ENCODE data around the gene NIN.
A peak's percentile ranks its signal among the peaks of the same experiment; 100 is the strongest.

The NIN gene

GRCh38 chr14:50839691-50840090 is 8.7 kb upstream of the NIN start:
- no peak for DNase-seq (ENCODE audit: low spot score)

DNA sequence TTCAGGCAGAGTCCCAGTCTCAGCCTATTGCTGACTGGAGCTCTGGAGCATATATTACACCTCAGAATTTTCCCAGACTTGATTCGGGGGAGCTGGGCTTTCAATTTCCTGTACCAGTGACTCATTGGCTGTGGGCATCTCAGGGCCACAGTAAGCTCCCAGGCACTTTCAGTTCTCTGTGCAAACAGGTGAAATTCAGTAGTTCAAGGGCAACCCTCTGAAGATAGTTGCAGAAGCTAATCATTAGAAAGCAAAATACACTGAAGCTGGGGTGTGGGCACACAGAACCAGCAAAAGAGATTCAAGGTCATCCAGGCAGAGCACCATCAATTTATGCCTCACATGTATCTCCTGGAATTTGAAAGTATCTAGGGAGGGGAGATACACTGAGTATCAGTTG is 8.1 kb upstream of the NIN start:
- no peak for DNase-seq (ENCODE audit: low spot score)

DNA sequence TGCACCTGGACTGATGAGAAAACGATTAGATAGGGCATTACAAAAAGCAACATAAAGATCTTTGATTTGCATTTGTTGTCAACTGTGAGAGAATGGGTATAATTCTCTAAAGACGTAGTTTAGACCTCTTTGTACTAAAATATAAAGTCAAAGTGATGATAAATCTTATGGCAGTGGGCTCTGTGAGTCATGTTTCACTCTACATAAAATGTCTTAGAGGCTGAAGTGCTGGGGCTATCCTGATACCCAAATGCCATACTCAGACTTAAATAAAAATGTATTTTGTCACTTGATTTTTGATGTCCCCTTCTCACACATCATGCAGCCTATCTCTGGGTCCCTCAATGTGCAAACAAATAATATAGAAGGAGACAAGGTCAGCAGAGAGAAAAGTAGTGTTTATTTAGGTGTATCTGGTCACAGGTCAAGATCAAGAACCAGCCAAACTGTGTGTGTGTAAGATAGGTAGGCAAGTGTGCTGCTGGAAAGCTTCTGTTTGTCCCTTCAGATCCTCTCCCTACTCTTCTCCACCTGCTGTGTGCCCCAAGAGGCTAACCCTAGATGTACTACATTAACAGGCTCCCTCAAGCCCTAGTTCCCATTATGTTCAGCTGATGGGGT is 7.0 kb upstream of the NIN start:
- DNase-seq (ENCODE audit: low spot score), result no peak

GRCh38 chr14:50837271-50837670 is 6.3 kb upstream of the NIN start:
- no peak for DNase-seq (ENCODE audit: low spot score)

GRCh38 chr14:50836515-50836914 is 5.6 kb upstream of the NIN start:
- no peak for DNase-seq (ENCODE audit: low spot score)

- no peak for DNase-seq (ENCODE audit: low spot score)
Measured at GRCh38 chr14:50835280-50835679, 4.3 kb upstream of the NIN start.

DNA sequence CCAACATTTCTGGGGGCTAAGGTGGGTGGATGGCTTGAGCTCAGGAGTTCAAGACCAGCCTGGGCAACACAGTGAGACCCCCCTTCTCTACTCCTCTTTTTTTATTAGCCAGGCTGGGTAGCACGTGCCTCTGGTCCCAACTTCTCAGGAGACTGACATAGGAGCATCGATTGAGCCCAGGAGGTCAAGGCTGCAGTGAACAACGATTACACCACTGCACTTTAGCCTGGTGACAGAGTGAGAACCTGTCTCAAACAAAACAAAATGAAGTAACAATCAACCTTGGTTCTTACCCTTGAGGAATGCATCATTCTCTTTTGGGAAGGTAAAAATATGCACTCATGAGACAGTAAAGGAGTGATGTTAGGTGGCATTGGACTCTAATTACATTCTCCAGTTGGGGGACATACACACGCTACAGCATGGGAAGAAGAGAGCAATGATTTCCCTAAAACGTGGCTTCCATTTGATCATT is 3.9 kb upstream of the NIN start:
- no peak for DNase-seq (ENCODE audit: low spot score)

GRCh38 chr14:50832935-50833630 is 2.1 kb upstream of the NIN start:
- DNase-seq (ENCODE audit: low spot score), result no peak

- no peak for DNase-seq (ENCODE audit: low spot score)
Measured at GRCh38 chr14:50831726-50832168, 785 bp upstream of the NIN start.

DNA sequence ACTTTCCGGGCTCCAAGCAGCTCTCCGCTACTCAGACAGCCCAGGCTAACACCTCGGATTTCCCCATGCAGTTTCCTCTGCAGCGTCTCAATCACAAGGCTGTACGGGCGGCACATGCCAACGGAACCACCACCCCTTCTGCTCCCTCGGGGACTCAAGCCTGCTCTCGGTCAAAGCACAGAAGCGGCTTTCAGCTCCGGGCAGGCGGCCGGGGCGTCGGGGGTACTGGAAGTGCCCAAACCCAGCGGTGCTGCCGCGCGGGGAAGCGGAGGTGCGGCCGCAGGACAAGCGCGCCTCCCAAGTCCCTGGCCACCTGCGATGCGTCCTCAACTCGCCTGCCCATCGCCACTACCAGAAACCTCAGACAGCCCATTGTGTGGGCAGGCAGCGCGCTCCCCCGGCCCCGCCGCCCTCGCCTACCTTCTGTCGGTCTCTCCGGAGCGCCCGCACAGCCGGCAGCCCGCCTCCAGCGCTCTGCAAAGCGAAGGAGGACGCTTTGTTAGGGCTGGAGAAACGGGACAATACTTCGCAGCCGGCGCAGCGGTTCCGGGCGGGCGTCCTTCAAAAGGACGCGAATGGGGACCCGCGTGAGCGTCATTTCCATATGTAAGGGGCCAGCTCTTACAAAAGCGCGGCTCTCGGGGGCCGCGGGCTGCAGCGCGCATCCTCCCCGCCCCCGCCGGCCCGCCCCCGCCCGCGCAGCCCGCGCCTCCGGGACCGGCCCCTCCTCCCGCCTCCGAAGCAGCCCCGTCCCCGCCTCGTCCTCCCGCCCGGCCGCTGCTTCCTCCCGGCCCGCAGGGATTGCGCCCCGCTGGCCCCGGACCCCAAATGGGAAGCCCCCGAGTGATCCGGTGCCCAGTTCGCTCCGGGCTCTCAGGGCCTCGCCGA is 674 bp downstream of the NIN start:
- DNase-seq (ENCODE audit: low spot score), result peak; percentile 69

GRCh38 chr14:50829489-50830043 is 1.4 kb downstream of the NIN start:
- no peak for DNase-seq (ENCODE audit: low spot score)

- DNase-seq (ENCODE audit: low spot score), result no peak
Measured at GRCh38 chr14:50828721-50829488, 2.1 kb downstream of the NIN start.

DNA sequence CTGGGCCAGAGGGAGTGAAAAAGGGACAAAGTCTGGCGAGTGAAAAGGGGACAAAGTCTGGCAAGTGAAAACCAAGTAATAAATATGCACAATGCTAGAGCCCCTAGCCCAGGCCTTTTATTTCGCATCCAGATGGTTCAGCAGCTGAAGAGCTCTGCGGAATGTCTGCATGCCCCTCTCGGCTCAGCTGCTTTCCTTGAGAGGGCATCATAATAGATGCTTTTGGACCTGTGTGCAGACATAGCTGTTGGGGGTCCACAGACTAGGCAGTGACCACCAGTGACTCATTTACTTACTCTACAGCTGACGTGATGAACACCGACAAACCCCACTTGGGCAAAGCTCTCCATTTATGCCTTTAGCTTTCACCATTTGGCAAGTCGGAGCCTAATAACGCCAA is 4.3 kb downstream of the NIN start:
- DNase-seq (ENCODE audit: low spot score), result no peak

DNA sequence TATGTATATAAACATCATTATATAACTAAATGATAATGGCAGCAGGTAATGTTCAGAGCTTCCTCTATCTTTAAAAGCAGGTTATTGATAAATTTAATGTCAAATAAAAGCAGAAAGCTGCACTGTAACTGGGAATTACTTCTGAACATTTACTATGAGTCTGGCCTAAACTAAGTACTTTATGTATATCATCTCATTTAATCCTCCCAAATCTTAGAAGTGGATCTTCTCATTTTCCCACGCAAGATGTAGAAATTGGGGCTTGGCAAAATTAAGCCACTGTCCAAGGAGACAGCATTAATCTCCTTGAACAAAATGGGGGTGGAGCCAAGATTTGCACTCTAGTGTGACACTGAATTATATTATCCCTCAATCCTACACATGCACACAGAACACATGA is 5.7 kb downstream of the NIN start:
- DNase-seq (ENCODE audit: low spot score), result no peak

DNA sequence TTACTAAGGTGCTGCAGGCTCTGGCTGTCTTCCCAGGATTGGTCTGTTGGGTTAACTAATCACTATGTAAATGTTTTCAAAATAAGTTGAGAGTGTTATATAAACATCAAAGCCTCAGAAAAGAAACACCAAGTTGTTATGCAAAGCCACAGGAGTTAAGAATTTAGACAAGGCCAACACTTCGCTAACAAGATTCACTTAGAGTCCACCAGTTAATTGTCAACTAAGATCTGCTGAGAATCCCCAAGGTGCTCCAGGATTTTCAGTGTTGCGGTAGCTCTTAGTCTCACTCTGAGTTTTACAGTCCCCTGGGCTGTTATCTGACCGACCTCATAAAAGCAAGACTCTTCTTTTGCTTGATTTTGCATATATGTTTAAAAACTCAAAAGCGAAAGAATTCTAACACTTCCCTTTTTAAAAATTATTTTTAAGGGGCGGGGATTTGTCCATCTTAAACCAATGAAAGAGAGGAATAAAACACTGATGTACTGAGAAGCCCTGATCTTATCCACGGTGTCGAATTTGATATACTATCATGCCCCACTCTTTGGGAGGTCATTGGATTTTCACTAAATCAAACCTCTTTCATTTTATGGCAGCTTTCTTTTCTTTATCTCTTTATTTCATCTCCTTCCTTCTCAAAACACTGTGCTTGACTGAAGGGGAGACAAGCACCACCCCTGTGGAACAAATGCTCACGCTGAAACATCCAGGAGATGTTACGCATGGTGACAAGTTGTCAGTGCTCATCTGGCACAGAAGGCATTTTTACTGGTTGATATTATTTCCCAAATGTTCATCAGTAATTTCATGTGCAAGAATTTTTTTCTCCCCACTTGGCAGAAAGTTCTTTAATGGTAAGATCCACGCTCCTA is 7.0 kb downstream of the NIN start:
- DNase-seq (ENCODE audit: low spot score), result peak; percentile 31

DNA sequence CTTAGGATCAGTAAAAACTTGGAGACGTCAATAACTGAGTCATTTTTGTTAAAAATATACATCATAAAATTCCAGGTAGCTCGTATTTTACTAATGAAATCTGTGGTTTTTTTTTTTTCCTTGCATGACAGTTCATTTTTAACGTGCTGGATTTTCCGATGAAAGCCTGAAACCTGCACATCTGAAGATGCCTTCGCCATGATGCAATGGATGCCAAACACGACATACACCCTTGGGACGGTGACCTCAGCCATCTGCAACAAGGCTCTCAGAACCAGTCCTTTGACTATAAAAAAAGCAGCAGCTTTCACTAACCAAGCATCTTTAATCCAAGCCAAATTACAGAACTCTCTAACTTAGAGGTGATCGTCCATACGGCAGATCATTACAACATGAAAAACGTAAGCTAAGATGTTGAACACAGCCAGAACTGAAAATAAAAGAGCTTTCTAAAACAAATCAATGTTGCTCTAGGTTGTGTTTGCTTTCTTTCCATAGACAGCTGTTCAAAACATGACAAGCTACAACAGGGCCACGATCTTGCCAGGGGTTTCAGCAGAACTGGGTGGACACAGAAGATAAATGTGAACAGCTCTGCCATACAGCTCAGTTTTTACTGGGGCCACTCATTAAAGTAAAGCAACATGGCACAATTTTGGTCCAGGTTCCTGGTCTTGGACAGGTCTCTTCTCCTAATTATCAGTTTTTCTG is 7.8 kb downstream of the NIN start:
- DNase-seq (ENCODE audit: low spot score), result no peak

- DNase-seq (ENCODE audit: low spot score), result peak; percentile 26
Measured at GRCh38 chr14:50822501-50823042, 8.4 kb downstream of the NIN start.

- DNase-seq (ENCODE audit: low spot score), result no peak
Measured at GRCh38 chr14:50821510-50822464, 9.2 kb downstream of the NIN start.

All from germinal center (tissue), 1 donor.